Liver (tissue), 9 donors: ENCODE results near the gene RBCK1. TPM values are rescaled to one million over a fixed set of nuclear protein-coding genes. Genes with fewer than 3 reads are reported as not detected.
A peak's percentile ranks its signal among the peaks of the same experiment; 100 is the strongest.

Experiments
- DNase-seq: peaks from one replicate; pipeline ENCODE4 v3.0.0-alpha.2; 2017; ENCODE audit warnings: low spot score
- H3K27ac ChIP-seq, 2 donors: one replicate each; pipeline ENCODE4 v1.7.0; 2013; ENCODE audit warnings: inconsistent platforms in 2 of 2, low read length in 2 of 2, control low read depth in 1 of 2, low read depth in 1 of 2, mild to moderate bottlenecking in 1 of 2
- H3K27me3 ChIP-seq, 4 donors: one replicate each; pipeline versions ENCODE4 v1.6.1 to v1.7.0; 2013; ENCODE audit warnings: low read length in 3 of 4, inconsistent platforms in 1 of 4, mild to moderate bottlenecking in 1 of 4, moderate library complexity in 1 of 4; ENCODE audit not compliant: control insufficient read depth in 4 of 4, insufficient read depth in 4 of 4
- H3K36me3 ChIP-seq, 4 donors: one replicate each; pipeline versions ENCODE4 v1.6.1 to v1.7.0; 2013; ENCODE audit warnings: low read length in 3 of 4, mild to moderate bottlenecking in 3 of 4, low read depth in 1 of 4, moderate library complexity in 1 of 4; ENCODE audit not compliant: control insufficient read depth in 4 of 4, insufficient read depth in 3 of 4
- H3K4me1 ChIP-seq, 4 donors: one replicate each; pipeline versions ENCODE4 v1.6.1 to v1.7.0; 2013; ENCODE audit warnings: low read length in 3 of 4, mild to moderate bottlenecking in 3 of 4, moderate library complexity in 1 of 4; ENCODE audit not compliant: control insufficient read depth in 4 of 4, insufficient read depth in 4 of 4
- H3K4me3 ChIP-seq, 3 donors: one replicate each; pipeline versions ENCODE4 v1.6.1 to v1.7.0; 2013; ENCODE audit warnings: low read length in 3 of 3, control low read depth in 1 of 3, low read depth in 1 of 3, mild to moderate bottlenecking in 1 of 3
- H3K9ac ChIP-seq, 2 donors: one replicate each; pipeline ENCODE4 v1.7.0; 2013; ENCODE audit warnings: low read length in 2 of 2, mild to moderate bottlenecking in 2 of 2, moderate library complexity in 2 of 2, control low read depth in 1 of 2, low read depth in 1 of 2
- H3K9me3 ChIP-seq, 4 donors: one replicate each; pipeline versions ENCODE4 v1.6.1 to v1.7.0; 2013; ENCODE audit warnings: low read length in 3 of 4; ENCODE audit not compliant: control insufficient read depth in 4 of 4
- ATF3 ChIP-seq: IDR thresholded peaks from 2 replicates; pipeline ENCODE4 v1.6.1; 2016; ENCODE audit warnings: antibody characterized with exemption
- FOXA2 ChIP-seq: IDR thresholded peaks from 2 replicates; pipeline ENCODE4 v1.6.1; 2016; ENCODE audit warnings: antibody characterized with exemption
- GABPA ChIP-seq, 2 donors: IDR thresholded peaks in 1 of 2; conservative IDR thresholded peaks in 1 of 2; 2 replicates each; pipeline ENCODE4 v1.6.1; 2016; ENCODE audit warnings: antibody characterized with exemption in 2 of 2, mild to moderate bottlenecking in 1 of 2, moderate library complexity in 1 of 2
- HNF4A ChIP-seq, 2 donors: conservative IDR thresholded peaks; 2 replicates each; pipeline ENCODE4 v1.6.1; 2016; ENCODE audit warnings: antibody characterized with exemption in 2 of 2, mild to moderate bottlenecking in 2 of 2
- HNF4G ChIP-seq: IDR thresholded peaks from 2 replicates; pipeline ENCODE4 v1.6.1; 2016; ENCODE audit warnings: antibody characterized with exemption
- JUND ChIP-seq, 2 donors: IDR thresholded peaks; 2 replicates each; pipeline ENCODE4 v1.6.1; 2016; ENCODE audit warnings: antibody characterized with exemption in 2 of 2
- NR2F2 ChIP-seq: IDR thresholded peaks from 2 replicates; pipeline ENCODE4 v1.6.1; 2016; ENCODE audit warnings: antibody characterized with exemption
- RAD21 ChIP-seq, 2 donors: IDR thresholded peaks; 2 replicates each; pipeline ENCODE4 v1.6.1; 2016; ENCODE audit warnings: antibody characterized with exemption in 2 of 2, mild to moderate bottlenecking in 2 of 2
- RXRA ChIP-seq, 2 donors: IDR thresholded peaks; 2 replicates each; pipeline ENCODE4 v1.6.1; 2017 to 2018; ENCODE audit warnings: antibody characterized with exemption in 2 of 2, mild to moderate bottlenecking in 1 of 2
- SP1 ChIP-seq: IDR thresholded peaks from 2 replicates; pipeline ENCODE4 v1.6.1; 2018; ENCODE audit warnings: antibody characterized with exemption, mild to moderate bottlenecking
- YY1 ChIP-seq: IDR thresholded peaks from 2 replicates; pipeline ENCODE4 v1.6.1; 2016; ENCODE audit warnings: antibody characterized with exemption, mild to moderate bottlenecking
- ZBTB33 ChIP-seq: IDR thresholded peaks from 2 replicates; pipeline ENCODE4 v1.6.1; 2016; ENCODE audit warnings: antibody characterized with exemption
- WGBS: extraction: QIAGEN DNeasy Blood & Tissue Kit; methylation state at CpG from one replicate; pipeline ENCODE4 v1.1.7; 2013; 5-methylcytosine and 5-hydroxymethylcytosine counted together
- polyA plus RNA-seq, 2 donors: library from polyadenylated mRNA; stranded (reverse) in 1 of 2; unstranded in 1 of 2; fragments of 200-250 nt in 1 of 2; fragments of >200 nt in 1 of 2; fragmentation: Nextera tagmentation in 1 of 2; extraction: Ambion mirVana in 1 of 2; gene quantifications; one replicate each; pipeline versions ENCODE4 v1.2.1 to v1.2.3, GENCODE V29; 2013 to 2015
- total RNA-seq, 2 donors: library from RNA; depleted of rRNA; stranded (reverse); fragments of >200 nt; gene quantifications; one replicate each; pipeline ENCODE4 v1.2.3, GENCODE V29; 2014
- TF ChIP-seq, protein P1 (sequence below): IDR thresholded peaks from 2 replicates; pipeline ENCODE4 v1.6.1; 2016; ENCODE audit warnings: antibody characterized with exemption, mild to moderate bottlenecking
- donor health status: healthy.
- donor health status: healthy.
- donor health status: healthy.
- donor health status: healthy.
- donor health status: healthy.

Gene RBCK1
- total and polyA plus RNA-seq, 4 donors = 18.0 to 62.6 (median 54.8) TPM

GRCh38 chr20:458776-459175 is 50.7 kb downstream of the RBCK1 start:
- DNase-seq = no peak
- Histone ChIP-seq H3K27me3 (no peaks in the 10 kb centered on the region), H3K9ac (no peak overlapping the region), H3K4me1 (peaks cover 4 to 23% (median 16%) of the 10 kb centered on the region in 4 donors), H3K36me3 (no peaks in the 10 kb centered on the region), H3K9me3 (no peaks in the 10 kb centered on the region), H3K27ac (no peak overlapping the region), H3K4me3 (no peak overlapping the region)
- 69% methylated on average over 6 of the region's 6 CpGs for WGBS
- TF ChIP-seq JUND (IDR thresholded peaks at IDR 0.05) (no peak), RAD21 (IDR thresholded peaks at IDR 0.05) (no peak), ATF3 (no peak), FOXA2 (no peak)

DNA sequence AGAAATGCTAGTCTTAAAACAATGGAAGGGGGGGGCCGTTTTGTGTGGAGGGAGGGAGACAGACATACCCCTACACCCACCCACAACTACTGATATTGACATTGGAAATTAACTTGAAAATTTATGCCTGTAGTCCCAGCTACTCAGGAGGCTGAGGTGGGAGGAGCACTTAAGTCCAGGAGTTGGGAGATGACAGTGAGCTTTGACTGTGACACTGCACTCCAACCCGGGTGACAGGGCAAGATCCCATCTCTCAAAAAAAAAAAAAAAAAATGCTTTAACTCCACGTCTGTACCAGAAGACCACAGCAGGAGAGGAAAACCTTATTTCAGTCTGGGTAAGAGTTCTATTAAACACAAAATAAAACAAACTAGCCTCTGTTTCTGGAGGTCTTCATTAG is 52.1 kb downstream of the RBCK1 start:
- TF ChIP-seq NR2F2 = no peak
- no peak for TF ChIP-seq JUND (IDR thresholded peaks at IDR 0.05)
- TF ChIP-seq RAD21 (IDR thresholded peaks at IDR 0.05) = no peak
- TF ChIP-seq FOXA2 = no peak
- no peak for TF ChIP-seq GABPA (IDR thresholded peaks at IDR 0.05 in 1 of 2, conservative IDR thresholded peaks at IDR 0.05 in 1 of 2)
- H3K36me3 ChIP-seq = no peaks in the 10 kb centered on the region
- no peak for DNase-seq
- H3K27me3 ChIP-seq = no peaks in the 10 kb centered on the region
- H3K9ac ChIP-seq = peak overlapping the region in 1 of 2 donors; percentile 10
- WGBS = 29% methylated on average over 3 of the region's 3 CpGs
- no peaks in the 10 kb centered on the region for H3K9me3 ChIP-seq
- no peak overlapping the region for H3K27ac ChIP-seq
- no peak overlapping the region for H3K4me3 ChIP-seq
- peaks cover 4 to 23% (median 16%) of the 10 kb centered on the region in 4 donors for H3K4me1 ChIP-seq

DNA sequence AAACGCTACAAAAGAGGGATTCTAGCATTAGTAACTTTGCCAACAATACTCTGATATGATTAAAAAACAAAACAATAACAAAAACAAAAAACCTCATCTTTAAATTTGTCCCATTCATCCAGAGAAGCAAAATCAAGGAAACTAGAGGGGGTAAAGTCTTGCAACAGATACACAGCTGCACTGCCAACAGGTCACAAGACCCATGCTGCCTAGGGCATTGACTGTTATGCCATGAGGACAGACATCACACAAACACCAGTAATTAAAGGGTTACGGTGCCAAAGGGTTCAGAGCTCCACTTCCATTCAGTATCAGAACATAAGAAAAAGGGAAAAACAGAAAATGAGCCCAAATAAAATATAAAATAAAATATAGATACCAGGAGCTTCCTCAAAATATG is 52.6 kb downstream of the RBCK1 start:
- Histone ChIP-seq H3K4me1 (peaks cover 4 to 23% (median 16%) of the 10 kb centered on the region in 4 donors), H3K9me3 (no peaks in the 10 kb centered on the region), H3K36me3 (no peaks in the 10 kb centered on the region), H3K27me3 (no peaks in the 10 kb centered on the region), H3K4me3 (no peak overlapping the region), H3K27ac (peak overlapping the region in 1 of 2 donors; percentile 87), H3K9ac (peak overlapping the region in 1 of 2 donors; percentile 33)
- 25% methylated on average over 2 of the region's 2 CpGs for WGBS
- TF ChIP-seq HNF4G = no peak
- peak in 1 of 2 donors; percentile 25 for TF ChIP-seq JUND (IDR thresholded peaks at IDR 0.05)
- peak; percentile 57 to 87 for TF ChIP-seq RXRA (IDR thresholded peaks at IDR 0.05)
- TF ChIP-seq, protein P1, sequence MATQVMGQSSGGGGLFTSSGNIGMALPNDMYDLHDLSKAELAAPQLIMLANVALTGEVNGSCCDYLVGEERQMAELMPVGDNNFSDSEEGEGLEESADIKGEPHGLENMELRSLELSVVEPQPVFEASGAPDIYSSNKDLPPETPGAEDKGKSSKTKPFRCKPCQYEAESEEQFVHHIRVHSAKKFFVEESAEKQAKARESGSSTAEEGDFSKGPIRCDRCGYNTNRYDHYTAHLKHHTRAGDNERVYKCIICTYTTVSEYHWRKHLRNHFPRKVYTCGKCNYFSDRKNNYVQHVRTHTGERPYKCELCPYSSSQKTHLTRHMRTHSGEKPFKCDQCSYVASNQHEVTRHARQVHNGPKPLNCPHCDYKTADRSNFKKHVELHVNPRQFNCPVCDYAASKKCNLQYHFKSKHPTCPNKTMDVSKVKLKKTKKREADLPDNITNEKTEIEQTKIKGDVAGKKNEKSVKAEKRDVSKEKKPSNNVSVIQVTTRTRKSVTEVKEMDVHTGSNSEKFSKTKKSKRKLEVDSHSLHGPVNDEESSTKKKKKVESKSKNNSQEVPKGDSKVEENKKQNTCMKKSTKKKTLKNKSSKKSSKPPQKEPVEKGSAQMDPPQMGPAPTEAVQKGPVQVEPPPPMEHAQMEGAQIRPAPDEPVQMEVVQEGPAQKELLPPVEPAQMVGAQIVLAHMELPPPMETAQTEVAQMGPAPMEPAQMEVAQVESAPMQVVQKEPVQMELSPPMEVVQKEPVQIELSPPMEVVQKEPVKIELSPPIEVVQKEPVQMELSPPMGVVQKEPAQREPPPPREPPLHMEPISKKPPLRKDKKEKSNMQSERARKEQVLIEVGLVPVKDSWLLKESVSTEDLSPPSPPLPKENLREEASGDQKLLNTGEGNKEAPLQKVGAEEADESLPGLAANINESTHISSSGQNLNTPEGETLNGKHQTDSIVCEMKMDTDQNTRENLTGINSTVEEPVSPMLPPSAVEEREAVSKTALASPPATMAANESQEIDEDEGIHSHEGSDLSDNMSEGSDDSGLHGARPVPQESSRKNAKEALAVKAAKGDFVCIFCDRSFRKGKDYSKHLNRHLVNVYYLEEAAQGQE = peak; percentile 60
- TF ChIP-seq YY1 = peak; percentile 26
- peak; percentile 12 for TF ChIP-seq SP1
- peak; percentile 49 to 65 for TF ChIP-seq HNF4A (conservative IDR thresholded peaks at IDR 0.05)
- peak; percentile 21 for TF ChIP-seq ZBTB33
- no peak for TF ChIP-seq RAD21 (IDR thresholded peaks at IDR 0.05)
- DNase-seq = no peak
